Stimulated activated naive B cell treated with anti-CD40 and anti-IgM and Interleukin-4, amounts not matched to agents 10 μg/mL and 1 μg/mL and 100 μg/mL, for 72 hours (primary cell): ENCODE data around the gene LHPP.

Experiments used
- ATAC-seq, 2 donors: fragments of 150-1000 bp; cut with Tn5 transposase; replicated peaks; 2 replicates each; pipeline ENCODE4 v1.10.0; 2021; ENCODE audit warnings: moderate library complexity in 1 of 2
- DNase-seq: peaks from one replicate; pipeline ENCODE4 v3.0.0; 2021
- H3K27ac Mint-ChIP-seq: one replicate; pipeline ENCODE4 v1.8.0; 2022; ENCODE audit warnings: mild to moderate bottlenecking, mixed read lengths
- H3K27me3 Mint-ChIP-seq, 2 donors: one replicate each; pipeline ENCODE4 v1.8.0; 2022; ENCODE audit warnings: mixed read lengths in 2 of 2
- H3K36me3 Mint-ChIP-seq, 2 donors: one replicate each; pipeline ENCODE4 v1.8.0; 2022; ENCODE audit warnings: mixed read lengths in 2 of 2, mild to moderate bottlenecking in 1 of 2
- H3K4me1 Mint-ChIP-seq, 2 donors: one replicate each; pipeline ENCODE4 v1.8.0; 2022; ENCODE audit warnings: mixed read lengths in 2 of 2, mild to moderate bottlenecking in 1 of 2
- H3K4me3 Mint-ChIP-seq, 2 donors: one replicate each; pipeline ENCODE4 v1.8.0; 2022; ENCODE audit warnings: mild to moderate bottlenecking in 2 of 2, mixed read lengths in 2 of 2, moderate library complexity in 1 of 2
- H3K9me3 Mint-ChIP-seq, 2 donors: one replicate each; pipeline ENCODE4 v1.8.0; 2022; ENCODE audit warnings: mixed read lengths in 2 of 2, mild to moderate bottlenecking in 1 of 2

Gene LHPP

GRCh38 chr10:124472071-124472470 lies 10.4 kb downstream of the LHPP start:
- no peaks in the 10 kb centered on the region for H3K9me3 Mint-ChIP-seq
- peak overlapping the region; percentile 70 for H3K27ac Mint-ChIP-seq
- no peak overlapping the region for H3K4me3 Mint-ChIP-seq
- H3K4me1 Mint-ChIP-seq = peaks cover under 1 to 17% of the 10 kb centered on the region in 2 donors
- H3K36me3 Mint-ChIP-seq = peaks cover 2 to 3% of the 10 kb centered on the region in 2 donors
- H3K27me3 Mint-ChIP-seq = no peaks in the 10 kb centered on the region
- DNase-seq = no peak
- no peak for ATAC-seq

- ATAC-seq = no peak
- no peak overlapping the region for H3K27ac Mint-ChIP-seq
Measured at GRCh38 chr10:124473070-124473469, 11.4 kb downstream of the LHPP start.

DNA sequence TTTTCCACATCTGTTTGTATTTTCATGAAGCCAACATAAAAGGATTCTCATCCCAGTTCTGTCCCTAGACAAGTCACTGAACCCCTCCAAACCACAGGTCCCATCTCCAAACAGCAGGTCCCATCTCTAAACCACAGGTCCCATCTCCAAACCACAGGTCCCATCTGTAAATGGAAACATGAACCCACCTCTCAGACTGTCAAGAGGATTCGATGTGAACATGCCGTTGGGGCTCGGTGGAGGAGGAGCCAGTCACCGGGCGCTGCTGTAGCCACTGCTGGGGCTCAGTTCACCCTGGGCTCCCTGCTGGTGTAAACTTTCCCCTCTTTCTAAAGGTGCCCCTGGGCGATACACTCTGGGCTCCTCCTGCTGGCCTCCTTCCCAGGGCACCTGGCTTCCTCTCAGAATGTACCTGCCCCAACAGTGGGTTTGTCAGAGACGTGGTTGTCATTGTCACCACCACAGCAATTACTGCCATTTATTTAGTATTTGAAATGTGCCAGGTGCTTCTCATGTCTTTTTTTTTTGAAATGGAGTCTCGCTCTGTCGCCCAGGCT lies 13.0 kb downstream of the LHPP start:
- Mint-ChIP-seq H3K4me3 (no peak overlapping the region), H3K27ac (no peak overlapping the region), H3K9me3 (no peaks in the 10 kb centered on the region), H3K4me1 (peaks cover 0 to 12% of the 10 kb centered on the region in 2 donors), H3K36me3 (peaks cover 1 to 2% of the 10 kb centered on the region in 2 donors), H3K27me3 (no peaks in the 10 kb centered on the region)
- no peak for DNase-seq
- ATAC-seq = no peak

More at GRCh38 chr10:124473070-124473469, 11.4 kb downstream of the LHPP start:
- H3K4me3 Mint-ChIP-seq = no peak overlapping the region
- no peak for DNase-seq
- H3K9me3 Mint-ChIP-seq = no peaks in the 10 kb centered on the region
- peaks cover 2 to 3% of the 10 kb centered on the region in 2 donors for H3K36me3 Mint-ChIP-seq
- peaks cover 0 to 17% of the 10 kb centered on the region in 2 donors for H3K4me1 Mint-ChIP-seq
- no peaks in the 10 kb centered on the region for H3K27me3 Mint-ChIP-seq

- H3K27ac Mint-ChIP-seq = no peak overlapping the region
- no peaks in the 10 kb centered on the region for H3K9me3 Mint-ChIP-seq
- DNase-seq (no peak), ATAC-seq (no peak)
- peaks cover 0 to 2% of the 10 kb centered on the region in 2 donors for H3K36me3 Mint-ChIP-seq
- H3K4me3 Mint-ChIP-seq = no peak overlapping the region
- no peaks in the 10 kb centered on the region for H3K27me3 Mint-ChIP-seq
- peaks cover 0 to 9% of the 10 kb centered on the region in 2 donors for H3K4me1 Mint-ChIP-seq
Measured at GRCh38 chr10:124476043-124476725, 14.6 kb downstream of the LHPP start.

- H3K4me3 Mint-ChIP-seq = no peak overlapping the region
- H3K27me3 Mint-ChIP-seq = no peaks in the 10 kb centered on the region
- DNase-seq = no peak
- H3K27ac Mint-ChIP-seq = no peak overlapping the region
- H3K36me3 Mint-ChIP-seq = peaks cover 0 to 2% of the 10 kb centered on the region in 2 donors
- peaks cover 0 to 8% of the 10 kb centered on the region in 2 donors for H3K4me1 Mint-ChIP-seq
- no peak for ATAC-seq
- no peaks in the 10 kb centered on the region for H3K9me3 Mint-ChIP-seq
Measured at GRCh38 chr10:124477614-124478363, 16.2 kb downstream of the LHPP start.

- peaks cover 2 to 3% of the 10 kb centered on the region in 2 donors for H3K36me3 Mint-ChIP-seq
- H3K27ac Mint-ChIP-seq = no peak overlapping the region
- H3K4me3 Mint-ChIP-seq = no peak overlapping the region
- no peaks in the 10 kb centered on the region for H3K27me3 Mint-ChIP-seq
- ATAC-seq = no peak
- no peaks in the 10 kb centered on the region for H3K9me3 Mint-ChIP-seq
- DNase-seq = no peak
- peaks cover 0 to 5% of the 10 kb centered on the region in 2 donors for H3K4me1 Mint-ChIP-seq
Measured at GRCh38 chr10:124478515-124478914, 16.9 kb downstream of the LHPP start.

DNA sequence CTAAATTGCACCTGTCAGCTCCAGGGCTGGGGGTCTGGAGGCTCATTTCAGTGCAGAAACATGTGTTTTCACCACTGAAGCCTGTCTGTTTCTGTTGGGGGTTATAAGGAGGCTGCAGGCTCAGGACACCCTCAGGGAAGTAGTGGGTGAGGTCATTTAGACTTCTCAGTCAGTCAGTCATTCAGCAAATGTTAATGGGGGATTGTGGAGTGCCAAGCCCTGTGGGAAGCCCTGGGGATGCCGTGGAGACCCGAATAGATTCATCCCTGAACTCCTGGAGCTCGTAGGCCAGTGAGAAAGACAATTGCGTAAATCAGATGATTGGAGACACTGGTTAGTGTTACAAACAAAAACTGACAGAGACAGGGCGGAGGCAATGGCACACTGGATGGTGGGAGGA lies 19.2 kb downstream of the LHPP start:
- Mint-ChIP-seq H3K27me3 (no peaks in the 10 kb centered on the region), H3K36me3 (peaks cover 3 to 7% of the 10 kb centered on the region in 2 donors), H3K4me1 (no peaks in the 10 kb centered on the region), H3K9me3 (no peaks in the 10 kb centered on the region), H3K4me3 (no peak overlapping the region), H3K27ac (no peak overlapping the region)
- no peak for DNase-seq
- ATAC-seq = no peak

DNA sequence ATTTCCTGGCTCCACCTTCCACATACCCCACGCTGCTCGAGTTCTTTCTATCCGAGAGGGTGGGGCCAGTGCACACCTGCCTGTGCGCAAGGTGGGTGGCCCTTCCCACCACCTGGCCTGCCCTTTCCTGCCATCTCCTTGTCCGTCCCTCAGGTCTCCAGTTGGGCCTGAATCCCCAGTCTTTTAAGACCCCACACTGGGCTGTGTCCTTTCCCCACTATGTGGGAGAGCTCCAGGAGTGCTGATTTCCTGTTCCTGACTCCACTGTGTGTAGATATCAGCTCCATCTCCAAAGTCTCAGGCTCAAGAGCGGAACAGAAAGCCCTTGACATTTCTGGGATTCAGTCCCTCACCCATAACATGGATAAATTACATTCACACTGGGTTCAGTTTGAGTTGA lies 20.1 kb downstream of the LHPP start:
- Mint-ChIP-seq H3K27ac (no peak overlapping the region), H3K27me3 (no peaks in the 10 kb centered on the region), H3K36me3 (peaks cover 10 to 14% of the 10 kb centered on the region in 2 donors), H3K4me1 (no peaks in the 10 kb centered on the region), H3K9me3 (no peaks in the 10 kb centered on the region), H3K4me3 (no peak overlapping the region)
- ATAC-seq = no peak
- no peak for DNase-seq

DNA sequence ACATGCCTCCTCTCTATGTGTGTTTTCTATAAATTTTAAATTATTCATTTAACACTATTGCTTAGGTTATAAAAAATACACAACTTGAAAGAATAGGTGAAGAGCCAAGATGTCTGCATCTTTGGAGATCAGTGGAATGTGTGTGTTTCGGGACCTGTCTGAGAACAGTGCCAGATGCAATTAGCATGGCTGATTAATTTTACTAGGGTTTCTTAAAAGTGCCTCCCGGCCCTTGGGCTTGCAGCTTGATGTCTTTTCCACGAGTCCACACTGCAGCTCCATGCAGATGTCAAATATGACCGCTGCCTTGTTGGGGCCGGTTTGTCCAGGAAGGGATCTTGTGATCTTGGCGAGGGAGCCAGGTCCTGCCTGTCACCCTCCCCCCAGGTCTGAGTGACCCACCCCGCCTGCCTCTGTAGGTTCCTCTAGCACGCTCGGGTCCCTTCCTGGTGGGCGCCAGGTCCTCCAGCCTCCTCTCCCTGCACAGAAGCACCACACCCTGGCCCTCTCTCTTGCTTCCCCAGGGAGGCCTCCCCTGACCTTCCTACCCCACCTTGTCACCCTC lies 20.7 kb downstream of the LHPP start:
- peaks cover 12 to 18% of the 10 kb centered on the region in 2 donors for H3K36me3 Mint-ChIP-seq
- DNase-seq (no peak), ATAC-seq (no peak)
- no peak overlapping the region for H3K27ac Mint-ChIP-seq
- H3K4me3 Mint-ChIP-seq = no peak overlapping the region
- H3K4me1 Mint-ChIP-seq = no peaks in the 10 kb centered on the region
- H3K27me3 Mint-ChIP-seq = no peaks in the 10 kb centered on the region
- peaks cover 0 to 2% of the 10 kb centered on the region in 2 donors for H3K9me3 Mint-ChIP-seq

DNA sequence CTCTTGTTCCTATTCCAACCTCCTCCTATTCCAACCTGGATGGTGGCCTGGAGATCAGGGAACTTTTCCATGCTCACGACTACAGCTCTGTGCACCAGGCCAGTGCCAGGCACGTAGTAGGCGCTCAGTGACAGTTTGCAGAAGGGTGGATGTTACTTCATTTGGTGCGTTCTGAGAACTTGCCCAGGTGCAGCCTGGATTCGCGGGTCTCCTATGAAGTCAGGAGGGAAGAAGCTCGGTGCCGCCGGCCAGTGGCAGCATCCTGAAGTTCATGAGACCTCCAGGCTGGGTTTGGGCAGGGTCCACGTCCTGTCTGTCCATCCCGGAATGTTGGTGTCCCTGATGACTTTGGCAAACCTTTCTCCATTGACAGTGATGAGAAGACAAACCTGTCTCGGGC lies 21.3 kb downstream of the LHPP start:
- Mint-ChIP-seq H3K4me3 (no peak overlapping the region), H3K27me3 (no peaks in the 10 kb centered on the region), H3K27ac (no peak overlapping the region), H3K4me1 (no peaks in the 10 kb centered on the region), H3K36me3 (peaks cover 13 to 20% of the 10 kb centered on the region in 2 donors), H3K9me3 (peaks cover 0 to 2% of the 10 kb centered on the region in 2 donors)
- DNase-seq = no peak
- ATAC-seq = no peak

DNA sequence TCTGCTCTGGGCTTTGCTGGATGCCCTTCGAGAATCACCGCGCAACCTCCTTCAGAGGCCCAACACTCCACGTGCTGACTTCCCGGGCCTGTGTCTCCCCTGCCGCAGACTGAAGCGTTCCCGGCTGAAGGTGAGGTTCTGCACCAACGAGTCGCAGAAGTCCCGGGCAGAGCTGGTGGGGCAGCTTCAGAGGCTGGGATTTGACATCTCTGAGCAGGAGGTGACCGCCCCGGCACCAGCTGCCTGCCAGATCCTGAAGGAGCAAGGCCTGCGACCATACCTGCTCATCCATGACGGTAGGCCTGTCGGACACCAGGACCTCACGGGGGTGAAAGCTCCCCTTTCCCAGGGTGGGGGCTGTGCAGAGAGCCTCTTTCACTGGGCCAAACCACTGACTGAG lies 22.4 kb downstream of the LHPP start:
- H3K27ac Mint-ChIP-seq = no peak overlapping the region
- H3K4me3 Mint-ChIP-seq = no peak overlapping the region
- ATAC-seq = no peak
- H3K4me1 Mint-ChIP-seq = no peaks in the 10 kb centered on the region
- H3K36me3 Mint-ChIP-seq = peaks cover 17 to 25% of the 10 kb centered on the region in 2 donors
- peaks cover 0 to 2% of the 10 kb centered on the region in 2 donors for H3K9me3 Mint-ChIP-seq
- no peak for DNase-seq
- no peaks in the 10 kb centered on the region for H3K27me3 Mint-ChIP-seq

DNA sequence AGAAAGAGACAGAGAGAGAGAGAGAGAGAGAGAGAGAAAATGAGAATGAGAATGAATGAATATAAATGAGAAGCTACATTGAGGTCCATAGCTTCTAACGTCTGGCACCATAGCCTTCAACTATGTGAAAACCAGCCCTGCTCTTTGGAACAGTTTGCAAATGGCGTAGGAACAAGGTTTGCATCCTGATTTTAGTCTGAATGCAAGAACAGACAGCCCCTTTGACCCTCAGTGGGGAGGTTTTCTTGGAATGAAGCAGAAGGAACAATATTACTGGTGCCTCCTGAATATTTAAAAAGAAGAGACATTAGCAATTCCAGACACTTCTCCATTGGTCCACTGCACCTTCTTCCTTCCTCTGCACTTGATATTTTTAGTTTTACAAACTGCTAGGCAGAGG lies 23.0 kb downstream of the LHPP start:
- no peaks in the 10 kb centered on the region for H3K4me1 Mint-ChIP-seq
- H3K27me3 Mint-ChIP-seq = no peaks in the 10 kb centered on the region
- peaks cover 0 to 2% of the 10 kb centered on the region in 2 donors for H3K9me3 Mint-ChIP-seq
- no peak overlapping the region for H3K4me3 Mint-ChIP-seq
- ATAC-seq (no peak), DNase-seq (no peak)
- H3K27ac Mint-ChIP-seq = no peak overlapping the region
- peaks cover 17 to 25% of the 10 kb centered on the region in 2 donors for H3K36me3 Mint-ChIP-seq

DNA sequence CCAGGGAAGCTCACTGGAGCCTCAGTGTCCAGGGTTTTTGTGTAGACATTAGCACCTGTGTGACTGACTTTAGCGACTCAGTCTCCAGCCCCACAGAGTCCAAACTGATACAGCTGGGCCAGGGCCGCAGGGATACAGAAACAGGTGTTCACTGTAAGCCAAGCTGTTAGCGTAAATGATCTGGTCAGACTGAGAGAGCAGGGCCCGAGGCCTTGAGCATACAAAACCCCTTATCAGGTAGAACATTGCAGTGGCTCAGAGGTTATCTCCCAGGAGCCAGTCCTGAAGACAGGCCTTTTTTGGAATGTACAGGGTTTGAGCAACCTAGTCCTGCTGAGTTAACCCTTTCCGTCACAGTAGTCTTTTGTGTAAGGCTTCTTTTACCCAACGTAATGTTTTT lies 25.0 kb downstream of the LHPP start:
- peaks cover 17 to 25% of the 10 kb centered on the region in 2 donors for H3K36me3 Mint-ChIP-seq
- no peaks in the 10 kb centered on the region for H3K27me3 Mint-ChIP-seq
- no peak for DNase-seq
- H3K4me3 Mint-ChIP-seq = no peak overlapping the region
- no peak overlapping the region for H3K27ac Mint-ChIP-seq
- no peak for ATAC-seq
- peaks cover 0 to 2% of the 10 kb centered on the region in 2 donors for H3K9me3 Mint-ChIP-seq
- H3K4me1 Mint-ChIP-seq = no peaks in the 10 kb centered on the region

GRCh38 chr10:124491105-124491504 lies 29.5 kb downstream of the LHPP start:
- peaks cover 11 to 24% of the 10 kb centered on the region in 2 donors for H3K36me3 Mint-ChIP-seq
- H3K4me3 Mint-ChIP-seq = no peak overlapping the region
- H3K27ac Mint-ChIP-seq = no peak overlapping the region
- DNase-seq (no peak), ATAC-seq (no peak)
- H3K4me1 Mint-ChIP-seq = peaks cover 8 to 22% of the 10 kb centered on the region in 2 donors
- peaks cover 0 to 2% of the 10 kb centered on the region in 2 donors for H3K9me3 Mint-ChIP-seq
- H3K27me3 Mint-ChIP-seq = no peaks in the 10 kb centered on the region
